GM12865 (cell line): ENCODE results near the gene ACOT7.

Experiments used
- DNase-seq: peaks from one replicate; pipeline ENCODE4 v3.0.0; 2010; ENCODE audit warnings: low read depth
- H3K4me3 ChIP-seq: 2 replicates; pipeline ENCODE4 v1.5.1; 2011; ENCODE audit warnings: mild to moderate bottlenecking, low read depth, low read length, control low read depth
- CTCF ChIP-seq: IDR thresholded peaks from 2 replicates; pipeline ENCODE4 v1.5.1; 2011; ENCODE audit warnings: low read length, control low read depth, low read depth, inconsistent platforms; ENCODE audit not compliant: insufficient read depth; ENCODE audit errors: missing control alignments

ACOT7 gene

GRCh38 chr1:6420454-6421042 lies 27.0 kb upstream of the ACOT7 start:
- DNase-seq = no peak
- TF ChIP-seq CTCF = no peak
- H3K4me3 ChIP-seq = no peak overlapping the region

- TF ChIP-seq CTCF = no peak
- no peak within 1 kb of the TSS; the same call in none of the 2 replicates for H3K4me3 ChIP-seq
- no peak for DNase-seq
These were observed 26.4 kb upstream of the ACOT7 start, which contains the start of gene HES2 for GRCh38 chr1:6419804-6420453. Gene HES2, minus strand, starts transcription at chr1:6419919. Its CDS starts 99 bp downstream, at chr1:6419820.

- TF ChIP-seq CTCF = no peak
- H3K4me3 ChIP-seq = no peak overlapping the region; the same call in 1 of the 2 replicates
- DNase-seq = no peak
These were observed 25.8 kb upstream of the ACOT7 start for GRCh38 chr1:6419397-6419803.

- DNase-seq = no peak
- no peak overlapping the region; the same call in 1 of the 2 replicates for H3K4me3 ChIP-seq
- TF ChIP-seq CTCF = no peak
These were observed 25.3 kb upstream of the ACOT7 start for GRCh38 chr1:6418668-6419396.

GRCh38 chr1:6417961-6418667 lies 24.5 kb upstream of the ACOT7 start:
- no peak for TF ChIP-seq CTCF
- DNase-seq = no peak
- H3K4me3 ChIP-seq = no peak overlapping the region

- H3K4me3 ChIP-seq = no peak overlapping the region
- no peak for DNase-seq
- TF ChIP-seq CTCF = no peak
These were observed 23.3 kb upstream of the ACOT7 start for GRCh38 chr1:6416906-6417305.
